Stimulated activated naive CD8-positive, alpha-beta T cell treated with anti-CD3 and anti-CD28 coated beads, Interleukin-15, Interleukin-2, amounts not matched to agents 100 ng/mL and 50 ng/mL, for 24 hours (primary cell): ENCODE data around the gene SEMA5A.

ENCODE experiments used
- H3K27ac Mint-ChIP-seq: one replicate; pipeline ENCODE4 v1.8.0; 2021; ENCODE audit warnings: mild to moderate bottlenecking, mixed read lengths
- H3K27me3 Mint-ChIP-seq: one replicate; pipeline ENCODE4 v1.8.0; 2021; ENCODE audit warnings: mixed read lengths
- H3K36me3 Mint-ChIP-seq: one replicate; pipeline ENCODE4 v1.8.0; 2021; ENCODE audit warnings: low read depth, mixed read lengths
- H3K4me1 Mint-ChIP-seq: one replicate; pipeline ENCODE4 v1.8.0; 2021; ENCODE audit warnings: low read depth, mixed read lengths
- H3K4me3 Mint-ChIP-seq: one replicate; pipeline ENCODE4 v1.8.0; 2021; ENCODE audit warnings: mild to moderate bottlenecking, mixed read lengths
- H3K9me3 Mint-ChIP-seq: one replicate; pipeline ENCODE4 v1.8.0; 2021; ENCODE audit warnings: mixed read lengths

Gene SEMA5A

GRCh38 chr5:9558319-9558965 lies 12.6 kb upstream of the SEMA5A start:
- Mint-ChIP-seq H3K27ac (no peak overlapping the region), H3K9me3 (no peaks in the 10 kb centered on the region), H3K4me1 (no peaks in the 10 kb centered on the region), H3K27me3 (no peaks in the 10 kb centered on the region), H3K36me3 (no peaks in the 10 kb centered on the region), H3K4me3 (no peak overlapping the region)

- no peaks in the 10 kb centered on the region for H3K4me1 Mint-ChIP-seq
- no peaks in the 10 kb centered on the region for H3K27me3 Mint-ChIP-seq
- H3K27ac Mint-ChIP-seq = no peak overlapping the region
- no peaks in the 10 kb centered on the region for H3K36me3 Mint-ChIP-seq
- H3K4me3 Mint-ChIP-seq = no peak overlapping the region
- no peaks in the 10 kb centered on the region for H3K9me3 Mint-ChIP-seq
Measured at GRCh38 chr5:9557696-9558095, 11.8 kb upstream of the SEMA5A start.

- Mint-ChIP-seq H3K27me3 (peaks cover under 1% of the 10 kb centered on the region), H3K9me3 (no peaks in the 10 kb centered on the region), H3K4me3 (no peak overlapping the region), H3K4me1 (no peaks in the 10 kb centered on the region), H3K36me3 (no peaks in the 10 kb centered on the region), H3K27ac (no peak overlapping the region)
Measured at GRCh38 chr5:9555961-9556360, 10.1 kb upstream of the SEMA5A start.

GRCh38 chr5:9554122-9554521 lies 8.2 kb upstream of the SEMA5A start:
- Mint-ChIP-seq H3K4me3 (no peak overlapping the region), H3K9me3 (no peaks in the 10 kb centered on the region), H3K36me3 (no peaks in the 10 kb centered on the region), H3K27ac (no peak overlapping the region), H3K4me1 (no peaks in the 10 kb centered on the region), H3K27me3 (peaks cover 5% of the 10 kb centered on the region)

GRCh38 chr5:9553561-9553960 lies 7.7 kb upstream of the SEMA5A start:
- H3K36me3 Mint-ChIP-seq = no peaks in the 10 kb centered on the region
- H3K9me3 Mint-ChIP-seq = no peaks in the 10 kb centered on the region
- H3K27me3 Mint-ChIP-seq = peaks cover 5% of the 10 kb centered on the region
- no peak overlapping the region for H3K4me3 Mint-ChIP-seq
- H3K4me1 Mint-ChIP-seq = no peaks in the 10 kb centered on the region
- no peak overlapping the region for H3K27ac Mint-ChIP-seq

- Mint-ChIP-seq H3K4me3 (no peak overlapping the region), H3K4me1 (no peaks in the 10 kb centered on the region), H3K9me3 (no peaks in the 10 kb centered on the region), H3K36me3 (no peaks in the 10 kb centered on the region), H3K27ac (no peak overlapping the region), H3K27me3 (peaks cover 9% of the 10 kb centered on the region)
Measured at GRCh38 chr5:9551567-9552537, 6.0 kb upstream of the SEMA5A start.

GRCh38 chr5:9549941-9550340 lies 4.1 kb upstream of the SEMA5A start:
- no peaks in the 10 kb centered on the region for H3K9me3 Mint-ChIP-seq
- no peaks in the 10 kb centered on the region for H3K36me3 Mint-ChIP-seq
- no peak overlapping the region for H3K27ac Mint-ChIP-seq
- peaks cover 3% of the 10 kb centered on the region for H3K4me1 Mint-ChIP-seq
- H3K4me3 Mint-ChIP-seq = no peak overlapping the region
- peaks cover 18% of the 10 kb centered on the region for H3K27me3 Mint-ChIP-seq

GRCh38 chr5:9547122-9547947 lies 1.5 kb upstream of the SEMA5A start:
- no peaks in the 10 kb centered on the region for H3K9me3 Mint-ChIP-seq
- peaks cover 40% of the 10 kb centered on the region for H3K27me3 Mint-ChIP-seq
- H3K4me3 Mint-ChIP-seq = no peak overlapping the region
- H3K4me1 Mint-ChIP-seq = peaks cover 3% of the 10 kb centered on the region
- H3K27ac Mint-ChIP-seq = no peak overlapping the region
- no peaks in the 10 kb centered on the region for H3K36me3 Mint-ChIP-seq

- H3K36me3 Mint-ChIP-seq = no peaks in the 10 kb centered on the region
- no peak overlapping the region for H3K27ac Mint-ChIP-seq
- no peak overlapping the region for H3K4me3 Mint-ChIP-seq
- peaks cover 3% of the 10 kb centered on the region for H3K4me1 Mint-ChIP-seq
- H3K9me3 Mint-ChIP-seq = no peaks in the 10 kb centered on the region
- H3K27me3 Mint-ChIP-seq = peaks cover 43% of the 10 kb centered on the region
Measured at GRCh38 chr5:9545136-9545991, 511 bp downstream of the SEMA5A start.

GRCh38 chr5:9544502-9545135 lies 1.3 kb downstream of the SEMA5A start:
- no peaks in the 10 kb centered on the region for H3K36me3 Mint-ChIP-seq
- H3K4me3 Mint-ChIP-seq = no peak overlapping the region
- peaks cover 3% of the 10 kb centered on the region for H3K4me1 Mint-ChIP-seq
- no peaks in the 10 kb centered on the region for H3K9me3 Mint-ChIP-seq
- H3K27ac Mint-ChIP-seq = no peak overlapping the region
- peaks cover 43% of the 10 kb centered on the region for H3K27me3 Mint-ChIP-seq

- H3K27ac Mint-ChIP-seq = no peak overlapping the region
- no peaks in the 10 kb centered on the region for H3K9me3 Mint-ChIP-seq
- H3K4me1 Mint-ChIP-seq = peaks cover 3% of the 10 kb centered on the region
- H3K4me3 Mint-ChIP-seq = no peak overlapping the region
- H3K36me3 Mint-ChIP-seq = no peaks in the 10 kb centered on the region
- H3K27me3 Mint-ChIP-seq = peaks cover 43% of the 10 kb centered on the region
Measured at GRCh38 chr5:9544056-9544455, 1.8 kb downstream of the SEMA5A start.

GRCh38 chr5:9543311-9543920 lies 2.5 kb downstream of the SEMA5A start:
- H3K9me3 Mint-ChIP-seq = no peaks in the 10 kb centered on the region
- peaks cover 43% of the 10 kb centered on the region for H3K27me3 Mint-ChIP-seq
- no peak overlapping the region for H3K4me3 Mint-ChIP-seq
- peaks cover 3% of the 10 kb centered on the region for H3K4me1 Mint-ChIP-seq
- no peaks in the 10 kb centered on the region for H3K36me3 Mint-ChIP-seq
- H3K27ac Mint-ChIP-seq = no peak overlapping the region

- peaks cover 33% of the 10 kb centered on the region for H3K27me3 Mint-ChIP-seq
- H3K4me3 Mint-ChIP-seq = no peak overlapping the region
- no peaks in the 10 kb centered on the region for H3K36me3 Mint-ChIP-seq
- no peaks in the 10 kb centered on the region for H3K4me1 Mint-ChIP-seq
- H3K9me3 Mint-ChIP-seq = no peaks in the 10 kb centered on the region
- H3K27ac Mint-ChIP-seq = no peak overlapping the region
Measured at GRCh38 chr5:9540791-9541190, 5.1 kb downstream of the SEMA5A start.
